Thyroid gland (tissue), 4 donors: ENCODE data around the gene SPOCK1. TPM values are rescaled to one million over a fixed set of nuclear protein-coding genes. Genes with fewer than 3 reads are reported as not detected.

Experiments
- DNase-seq, 2 donors: peaks; one replicate each; pipeline ENCODE4 v3.0.0-alpha.2; 2019
- H3K27ac ChIP-seq, 3 donors: fragments of 200-600 bp; sonication (generic); 1 replicate in 2 of 3; 2 replicates in 1 of 3; pipeline ENCODE4 v1.5.1; 2016 to 2019; ENCODE audit warnings: mild to moderate bottlenecking in 1 of 3, moderate library complexity in 1 of 3
- H3K27me3 ChIP-seq: fragments of 200-600 bp; sonication (generic); one replicate; pipeline ENCODE4 v1.5.1; 2019
- H3K36me3 ChIP-seq, 2 donors: fragments of 200-600 bp; sonication (generic); one replicate each; pipeline ENCODE4 v1.5.1; 2016 to 2019
- H3K4me1 ChIP-seq, 2 donors: fragments of 200-600 bp; sonication (generic); one replicate each; pipeline ENCODE4 v1.5.1; 2017 to 2019
- H3K4me3 ChIP-seq, 3 donors: fragments of 200-600 bp; sonication (generic); replicated peaks in 1 of 3; 1 replicate in 2 of 3; 2 replicates in 1 of 3; pipeline ENCODE4 v1.5.1; 2016; ENCODE audit warnings: mild to moderate bottlenecking in 1 of 3
- H3K9me3 ChIP-seq: fragments of 200-600 bp; sonication (generic); one replicate; pipeline ENCODE4 v1.5.1; 2017
- CTCF ChIP-seq, 6 experiments: fragments of 200-600 bp in 3 of 6; fragments of 450-650 bp in 3 of 6; sonication (generic) in 3 of 6; IDR thresholded peaks; one replicate each; pipeline ENCODE4 v1.5.1; 2016 to 2019; ENCODE audit warnings: antibody characterized with exemption in 6 of 6, mild to moderate bottlenecking in 2 of 6, inconsistent platforms in 1 of 6, moderate library complexity in 1 of 6
- POLR2A ChIP-seq, 2 donors: fragments of 450-650 bp; IDR thresholded peaks; one replicate each; pipeline ENCODE4 v1.6.1; 2017; ENCODE audit warnings: antibody characterized with exemption in 2 of 2, mild to moderate bottlenecking in 2 of 2, moderate library complexity in 1 of 2
- WGBS, 2 donors: methylation state at CpG; one replicate each; pipeline ENCODE4 v1.1.5; 2017; 5-methylcytosine and 5-hydroxymethylcytosine counted together
- intact Hi-C: fragments of 100-400 bp; cut with DNase I; formaldehyde crosslinking; loops from one replicate; pipeline ENCODE4 v1.15.1; 2023
- total RNA-seq, 4 donors: library from RNA; depleted of rRNA; stranded (reverse); fragments of >200 nt; gene quantifications; one replicate each; pipeline ENCODE4 v1.2.3, GENCODE V29; 2016

Gene SPOCK1
- total RNA-seq, 4 donors from 2014 or later = 15.8 to 34.1 (median 27.5) TPM

DNA sequence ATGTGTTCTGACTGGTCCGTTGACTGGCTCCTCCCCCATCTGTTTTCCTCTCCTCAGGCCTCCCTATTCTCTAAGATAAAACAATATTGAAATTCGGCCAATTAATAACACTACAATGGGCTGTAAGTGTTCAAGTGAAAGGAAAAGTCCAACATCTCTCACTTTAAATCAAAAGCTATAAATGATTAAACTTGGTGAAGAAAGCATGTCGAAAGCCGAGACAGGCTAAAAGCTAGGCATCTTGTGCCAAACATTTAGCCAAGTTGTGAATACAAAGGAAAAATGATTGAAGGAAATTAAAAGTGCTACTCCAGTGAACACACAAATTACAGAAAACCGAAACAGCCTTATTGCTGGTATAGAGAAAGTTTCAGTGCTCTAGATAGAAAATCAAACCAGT lies 310.6 kb downstream of the SPOCK1 start:
- Histone ChIP-seq H3K36me3 (no peaks in the 10 kb centered on the region), H3K9me3 (no peaks in the 10 kb centered on the region), H3K27ac (no peak overlapping the region), H3K4me3 (no peak overlapping the region), H3K4me1 (no peaks in the 10 kb centered on the region), H3K27me3 (no peaks in the 10 kb centered on the region)
- no peak for TF ChIP-seq CTCF (IDR thresholded peaks at IDR 0.05)
- TF ChIP-seq POLR2A (IDR thresholded peaks at IDR 0.05) = no peak
- DNase-seq = no peak
- WGBS, 2 donors = 84 to 90% methylated on average over 5 of the region's 5 CpGs
- intact Hi-C loops = no loop called here

DNA sequence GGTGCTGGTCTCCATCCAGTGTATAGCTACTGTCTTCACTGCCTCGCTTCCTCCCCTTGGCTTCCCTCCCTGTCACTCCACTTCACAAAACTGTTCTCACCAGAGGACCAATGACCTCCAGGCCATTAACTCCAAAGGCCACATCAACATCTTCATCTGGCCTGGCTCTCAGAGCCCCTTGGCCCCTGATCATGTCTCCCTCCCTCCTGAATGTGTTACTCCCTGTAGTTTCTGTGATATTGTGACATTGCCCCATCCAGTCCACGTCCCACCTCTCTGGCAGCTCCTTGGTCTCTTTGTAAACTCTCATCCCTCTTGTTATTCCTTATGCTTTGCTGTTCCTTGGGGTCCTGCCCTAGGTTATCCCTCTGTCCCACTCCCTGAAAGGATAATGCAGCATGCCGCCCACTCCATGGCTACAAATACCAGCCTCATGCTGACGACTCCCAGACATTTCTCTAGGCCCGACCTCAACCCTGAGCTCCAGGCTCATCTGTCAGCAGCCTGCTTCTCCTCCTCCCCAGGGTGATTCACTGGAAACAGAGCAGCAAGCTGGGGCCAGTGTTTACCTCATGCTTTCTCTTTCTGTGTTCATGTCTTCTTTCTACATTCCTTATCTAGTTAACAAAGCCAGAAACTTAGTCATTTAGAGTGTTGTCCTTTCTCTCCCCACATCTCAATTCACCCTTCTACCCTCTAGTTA lies 312.2 kb downstream of the SPOCK1 start:
- DNase-seq = no peak
- no peaks in the 10 kb centered on the region for H3K9me3 ChIP-seq
- H3K36me3 ChIP-seq = no peaks in the 10 kb centered on the region
- no peaks in the 10 kb centered on the region for H3K4me1 ChIP-seq
- no peak overlapping the region for H3K27ac ChIP-seq
- no peak overlapping the region for H3K4me3 ChIP-seq
- no peak for TF ChIP-seq CTCF (IDR thresholded peaks at IDR 0.05)
- TF ChIP-seq POLR2A (IDR thresholded peaks at IDR 0.05) = no peak
- 63 to 66% methylated on average over 5 of the region's 5 CpGs for WGBS, 2 donors
- H3K27me3 ChIP-seq = no peaks in the 10 kb centered on the region
- intact Hi-C loops = no loop called here

DNA sequence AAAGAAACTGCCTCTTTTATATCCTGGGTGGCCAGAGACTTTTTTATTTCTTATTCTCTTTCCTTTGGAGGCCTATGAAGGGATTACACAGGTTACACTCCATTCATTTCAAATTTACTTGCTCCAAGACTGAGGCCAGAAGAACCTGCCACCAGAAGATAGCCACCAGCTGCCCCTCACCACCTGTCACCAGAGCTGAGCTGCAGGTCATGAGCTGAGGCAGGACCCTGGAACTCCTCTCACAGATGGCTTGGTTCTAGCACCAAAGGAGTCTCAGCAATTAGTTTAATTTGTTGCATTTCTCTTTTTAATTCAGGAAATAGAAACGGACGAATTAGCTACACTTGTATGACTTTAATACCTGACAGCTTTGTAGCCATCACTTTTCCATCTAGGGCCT lies 313.9 kb downstream of the SPOCK1 start:
- intact Hi-C loops = no loop called here
- Histone ChIP-seq H3K9me3 (no peaks in the 10 kb centered on the region), H3K36me3 (no peaks in the 10 kb centered on the region), H3K27ac (no peak overlapping the region), H3K27me3 (no peaks in the 10 kb centered on the region), H3K4me1 (no peaks in the 10 kb centered on the region), H3K4me3 (no peak overlapping the region)
- DNase-seq = no peak
- TF ChIP-seq POLR2A (IDR thresholded peaks at IDR 0.05) = no peak
- no peak for TF ChIP-seq CTCF (IDR thresholded peaks at IDR 0.05)
- 92 to 97% methylated on average over 2 of the region's 2 CpGs for whole genome bisulfite sequencing, 2 donors

GRCh38 chr5:137184734-137185133 lies 314.4 kb downstream of the SPOCK1 start:
- WGBS, 2 donors = 90 to 95% methylated on average over 2 of the region's 2 CpGs

More at GRCh38 chr5:137184734-137185133, 314.4 kb downstream of the SPOCK1 start:
- Histone ChIP-seq H3K4me3 (no peak overlapping the region), H3K9me3 (no peaks in the 10 kb centered on the region), H3K4me1 (no peaks in the 10 kb centered on the region), H3K27ac (no peak overlapping the region), H3K36me3 (no peaks in the 10 kb centered on the region), H3K27me3 (no peaks in the 10 kb centered on the region)
- TF ChIP-seq CTCF (IDR thresholded peaks at IDR 0.05) = no peak
- TF ChIP-seq POLR2A (IDR thresholded peaks at IDR 0.05) = no peak
- DNase-seq = no peak
- intact Hi-C loops = no loop called here
